AG09319 (cell line): ENCODE data around the gene XPA.
"Not testable (repeated sequence)": the region's sequence is repeated elsewhere in the genome, so short reads cannot be mapped to it uniquely, and the experiment has no call there.

Source experiments
- DNase-seq: peaks from one replicate; pipeline ENCODE4 v3.0.0-alpha.2; 2010; ENCODE audit warnings: low read depth; ENCODE audit errors: extremely low read depth
- CTCF ChIP-seq: IDR thresholded peaks from 2 replicates; pipeline ENCODE4 v1.5.1; 2011; ENCODE audit warnings: low read depth, mild to moderate bottlenecking, inconsistent platforms, low read length, moderate library complexity

XPA gene

GRCh38 chr9:97696803-97697601 is at the start of gene XPA:
Gene XPA (minus strand): TSS chr9:97697340. CDS start chr9:97697292, 48 bp downstream.
- TF ChIP-seq CTCF, result no peak
- DNase-seq, result peak; percentile 74

- TF ChIP-seq CTCF, result no peak
- no peak for DNase-seq
Observed at GRCh38 chr9:97744710-97745708, 47.9 kb upstream of the XPA start.

- DNase-seq, result not testable (repeated sequence)
Observed at GRCh38 chr9:97744025-97744424, 46.9 kb upstream of the XPA start.

- DNase-seq, result no peak
- TF ChIP-seq CTCF, result no peak
Observed at GRCh38 chr9:97742545-97742944, 45.4 kb upstream of the XPA start.

GRCh38 chr9:97741947-97742346 is 44.8 kb upstream of the XPA start:
- DNase-seq, result no peak
- TF ChIP-seq CTCF, result no peak

GRCh38 chr9:97740848-97741821 is 44.0 kb upstream of the XPA start:
- no peak for DNase-seq
- no peak; the same call in 1 of the 2 replicates for TF ChIP-seq CTCF

- DNase-seq, result no peak
- no peak for TF ChIP-seq CTCF
Observed at GRCh38 chr9:97737429-97737828, 40.3 kb upstream of the XPA start.
